ENCODE measurements around the gene AMOT.

DNA sequence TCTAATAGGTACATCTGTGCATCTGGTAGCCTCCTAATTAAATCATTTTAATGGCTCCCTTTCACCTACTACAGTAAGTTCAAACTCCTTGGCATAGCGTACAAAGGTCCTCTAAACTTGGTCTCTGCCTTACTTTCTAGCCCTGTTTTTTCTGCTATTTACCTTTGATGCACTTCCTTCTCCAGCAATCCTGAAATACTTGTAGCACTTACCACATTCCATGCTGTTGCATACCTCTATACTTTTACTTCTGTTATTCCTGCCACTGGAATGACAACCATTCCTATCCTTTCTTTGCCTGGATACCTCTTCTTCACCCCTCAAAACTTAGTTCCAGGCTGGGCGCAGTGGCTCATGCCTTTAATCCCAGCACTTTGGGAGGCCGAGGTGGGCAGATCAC is 104.3 kb downstream of the AMOT start:
- TF ChIP-seq, protein P1, sequence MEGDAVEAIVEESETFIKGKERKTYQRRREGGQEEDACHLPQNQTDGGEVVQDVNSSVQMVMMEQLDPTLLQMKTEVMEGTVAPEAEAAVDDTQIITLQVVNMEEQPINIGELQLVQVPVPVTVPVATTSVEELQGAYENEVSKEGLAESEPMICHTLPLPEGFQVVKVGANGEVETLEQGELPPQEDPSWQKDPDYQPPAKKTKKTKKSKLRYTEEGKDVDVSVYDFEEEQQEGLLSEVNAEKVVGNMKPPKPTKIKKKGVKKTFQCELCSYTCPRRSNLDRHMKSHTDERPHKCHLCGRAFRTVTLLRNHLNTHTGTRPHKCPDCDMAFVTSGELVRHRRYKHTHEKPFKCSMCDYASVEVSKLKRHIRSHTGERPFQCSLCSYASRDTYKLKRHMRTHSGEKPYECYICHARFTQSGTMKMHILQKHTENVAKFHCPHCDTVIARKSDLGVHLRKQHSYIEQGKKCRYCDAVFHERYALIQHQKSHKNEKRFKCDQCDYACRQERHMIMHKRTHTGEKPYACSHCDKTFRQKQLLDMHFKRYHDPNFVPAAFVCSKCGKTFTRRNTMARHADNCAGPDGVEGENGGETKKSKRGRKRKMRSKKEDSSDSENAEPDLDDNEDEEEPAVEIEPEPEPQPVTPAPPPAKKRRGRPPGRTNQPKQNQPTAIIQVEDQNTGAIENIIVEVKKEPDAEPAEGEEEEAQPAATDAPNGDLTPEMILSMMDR (IDR thresholded peaks at IDR 0.05; ENCODE audit: poor library complexity): no peak
- no peak for TF ChIP-seq EZH2phosphoT487 (IDR thresholded peaks at IDR 0.05; ENCODE audit: low read depth, severe bottlenecking, unreplicated experiment)
